Fibroblast of skin of back (primary cell): ENCODE measurements around the gene PTPRD.

Experiments used
- DNase-seq: peaks from one replicate; pipeline ENCODE4 v3.0.0-alpha.2; 2013

Gene PTPRD

DNA sequence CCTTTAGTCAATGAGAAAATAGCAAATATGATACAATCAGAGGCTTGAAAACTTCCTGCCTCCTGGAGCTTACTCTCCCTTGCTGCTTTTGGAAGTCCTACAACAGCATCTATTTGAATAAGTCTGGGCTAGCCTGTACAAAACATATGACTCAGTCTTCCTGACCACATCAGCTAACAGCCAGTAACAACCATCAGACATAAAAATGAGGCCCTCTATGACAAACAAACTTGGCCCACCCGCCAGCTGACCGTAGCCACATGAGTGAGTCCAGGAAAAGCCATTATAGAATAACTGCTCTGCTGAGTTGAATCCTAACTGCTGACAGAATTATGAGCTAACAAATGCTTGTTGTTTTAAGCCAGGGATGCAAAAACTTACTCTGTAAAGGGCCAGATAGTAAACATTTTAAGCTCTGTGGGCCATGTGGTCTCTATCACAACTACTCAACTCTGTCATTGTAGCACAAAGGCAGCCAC lies 347.6 kb downstream of the PTPRD start:
- DNase-seq: peak; percentile 56

DNA sequence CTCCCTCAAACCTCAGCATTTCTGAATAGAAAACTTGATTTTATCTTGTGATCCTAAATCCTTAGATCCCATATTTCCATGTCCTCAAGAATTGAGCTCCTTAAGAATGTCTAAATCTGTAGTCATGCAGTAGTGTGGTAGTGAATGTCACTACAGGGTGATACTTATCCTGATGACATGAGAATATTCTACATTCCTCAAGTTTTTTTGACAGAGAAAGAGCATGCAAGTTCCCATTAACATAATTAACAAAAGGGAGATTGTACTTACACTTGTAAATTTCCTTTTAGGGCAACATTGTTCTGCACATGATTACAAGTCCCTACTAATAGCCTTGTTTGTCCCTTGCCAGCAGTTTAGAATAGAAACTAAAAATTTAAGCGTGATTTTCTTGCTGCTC lies 352.3 kb downstream of the PTPRD start:
- no peak for DNase-seq

DNA sequence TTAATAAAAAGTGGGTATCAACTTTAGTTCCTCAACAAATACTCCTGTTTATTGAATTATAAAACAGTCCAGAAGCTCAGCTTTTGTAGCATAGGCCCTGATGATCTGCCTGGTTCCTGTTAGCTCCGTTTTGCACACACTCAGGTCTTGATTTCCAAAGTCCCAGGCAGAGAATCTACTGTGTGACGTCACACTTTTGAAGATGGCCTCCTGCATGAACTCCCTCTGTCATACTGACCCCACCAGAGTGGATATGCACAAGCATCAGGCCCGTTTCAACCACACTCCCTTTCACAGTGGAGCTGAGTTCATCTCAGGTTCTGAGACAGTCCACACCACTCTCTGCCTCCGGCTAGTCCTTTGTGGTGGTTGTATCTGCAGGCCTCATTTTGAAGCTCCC lies 353.1 kb downstream of the PTPRD start:
- no peak for DNase-seq

DNA sequence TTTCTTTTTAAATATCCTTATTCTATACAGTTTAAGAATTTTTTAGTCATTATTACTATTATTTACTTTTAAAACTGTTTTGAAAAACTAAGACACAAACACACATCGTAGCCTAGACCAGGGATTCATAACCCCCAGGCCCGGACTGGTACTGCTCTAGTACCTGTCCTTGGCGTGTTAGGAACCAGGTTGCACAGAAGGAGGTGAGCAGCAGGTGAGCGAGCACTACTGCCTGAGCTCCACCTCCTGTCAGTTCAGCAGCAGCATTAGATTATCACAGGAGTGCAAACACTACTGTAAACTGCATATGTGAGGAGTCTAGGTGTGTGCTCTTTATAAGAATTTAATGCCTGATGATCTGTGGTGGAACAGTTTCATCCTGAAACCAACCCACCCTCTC lies 357.0 kb downstream of the PTPRD start:
- DNase-seq: no peak

DNA sequence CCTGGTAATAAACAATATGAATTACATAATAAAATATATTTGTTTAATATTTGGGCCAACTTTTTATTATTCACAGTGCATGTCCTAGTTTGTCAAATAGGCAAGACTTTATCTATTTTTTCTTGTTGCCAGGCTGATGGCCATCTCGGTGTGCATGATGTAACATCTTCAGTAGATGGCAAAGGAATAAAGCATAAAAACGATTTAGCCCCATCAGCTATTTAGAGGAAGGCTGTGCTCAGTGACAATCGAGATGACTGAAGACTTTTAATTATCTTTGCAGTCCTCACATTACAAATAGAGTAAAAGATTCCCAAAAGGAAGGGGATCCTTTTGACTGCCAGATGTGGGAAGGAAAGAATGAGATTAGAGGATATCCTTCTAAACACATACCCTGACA lies 358.5 kb downstream of the PTPRD start:
- no peak for DNase-seq

DNA sequence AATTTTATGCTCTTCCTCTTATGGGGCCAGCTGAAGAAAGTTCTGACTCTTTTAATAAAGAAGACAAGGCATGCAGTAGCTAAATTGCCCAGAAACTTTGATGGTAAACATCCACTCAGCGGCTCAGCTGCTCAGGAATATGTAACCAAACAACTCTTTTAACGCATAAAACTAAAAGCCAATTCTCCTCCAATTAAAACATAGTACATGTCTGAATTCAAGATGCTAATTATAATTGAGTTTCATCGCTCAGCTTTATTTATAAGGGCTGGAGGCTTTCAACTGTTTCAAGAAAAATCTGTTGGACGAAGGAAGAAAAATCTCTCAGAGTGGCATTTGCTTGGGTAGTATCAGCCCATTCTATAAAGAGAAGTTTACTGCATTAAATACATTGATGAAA lies 359.5 kb downstream of the PTPRD start:
- DNase-seq: no peak

DNA sequence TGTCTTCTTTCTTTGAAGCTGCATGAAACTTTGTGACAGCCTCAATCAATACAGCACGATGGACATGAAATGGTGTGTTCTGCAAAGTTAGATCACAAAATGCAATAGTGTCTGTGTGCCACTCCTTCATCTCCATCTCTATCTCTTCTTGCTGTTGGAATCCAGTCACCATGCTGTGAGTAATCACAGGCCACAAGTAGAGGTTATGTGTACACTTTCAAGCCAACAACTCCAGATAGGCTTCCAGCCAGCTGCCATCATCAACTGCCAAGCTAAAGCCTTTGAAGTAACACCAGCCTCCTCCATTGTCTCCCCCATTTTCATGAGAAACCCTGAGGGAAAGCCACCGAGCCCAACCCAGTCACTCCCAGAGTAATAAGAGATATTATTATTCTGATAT lies 360.6 kb downstream of the PTPRD start:
- no peak for DNase-seq

DNA sequence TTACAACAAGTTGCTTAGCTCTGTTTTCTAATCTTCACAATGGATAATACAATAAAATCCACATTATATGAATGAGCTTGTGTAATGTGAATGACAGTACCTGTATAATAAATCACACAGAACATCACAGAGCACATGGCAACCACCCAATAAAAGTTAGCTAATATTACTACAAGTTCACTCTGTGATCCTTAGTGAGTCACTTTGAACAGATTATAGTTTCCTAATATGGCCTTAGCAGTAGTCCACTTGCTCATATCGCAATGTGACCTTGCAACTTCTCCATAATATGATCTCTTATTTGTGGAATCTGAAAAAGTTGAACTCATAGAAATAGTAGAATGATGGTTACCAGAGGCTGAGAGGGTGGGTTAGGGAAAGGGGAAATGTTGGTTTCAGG lies 361.3 kb downstream of the PTPRD start:
- peak; percentile 38 for DNase-seq

DNA sequence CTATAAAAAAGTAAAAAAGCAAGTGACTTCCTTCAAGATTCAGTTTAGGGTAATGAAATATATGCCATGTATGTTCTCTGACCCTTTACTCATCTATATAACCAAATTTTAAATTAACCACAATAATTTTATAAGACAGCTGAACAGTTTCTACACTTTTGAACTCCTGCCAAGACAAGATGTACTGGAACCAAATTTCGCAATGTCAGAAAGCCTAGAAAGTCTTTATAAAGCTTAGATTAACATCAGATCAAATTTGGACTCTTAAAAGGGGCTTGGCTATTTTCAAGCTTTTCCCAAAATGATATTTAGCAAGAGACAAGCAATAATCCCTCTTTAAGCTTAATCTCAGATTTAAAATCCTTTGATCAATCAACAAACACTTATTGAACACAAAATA lies 362.6 kb downstream of the PTPRD start:
- no peak for DNase-seq

DNA sequence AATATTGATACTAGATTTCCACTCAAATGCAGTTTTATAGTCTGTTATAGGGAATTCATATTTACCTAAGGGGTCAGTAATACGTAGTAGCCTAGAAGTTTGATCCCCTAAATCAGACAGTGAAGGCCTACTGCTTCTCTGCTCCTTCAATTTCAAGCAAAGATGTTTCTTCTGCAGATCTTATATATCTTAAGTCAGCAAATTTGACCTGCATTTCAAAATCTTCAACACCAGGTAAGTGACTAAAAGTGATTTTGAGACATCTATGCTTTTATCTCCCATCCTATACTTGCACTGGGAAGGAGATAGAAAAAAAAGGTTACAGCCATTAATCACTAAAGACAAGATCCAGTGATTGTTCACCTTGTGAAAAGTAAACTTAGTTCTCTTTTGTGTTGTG lies 363.9 kb downstream of the PTPRD start:
- no peak for DNase-seq

DNA sequence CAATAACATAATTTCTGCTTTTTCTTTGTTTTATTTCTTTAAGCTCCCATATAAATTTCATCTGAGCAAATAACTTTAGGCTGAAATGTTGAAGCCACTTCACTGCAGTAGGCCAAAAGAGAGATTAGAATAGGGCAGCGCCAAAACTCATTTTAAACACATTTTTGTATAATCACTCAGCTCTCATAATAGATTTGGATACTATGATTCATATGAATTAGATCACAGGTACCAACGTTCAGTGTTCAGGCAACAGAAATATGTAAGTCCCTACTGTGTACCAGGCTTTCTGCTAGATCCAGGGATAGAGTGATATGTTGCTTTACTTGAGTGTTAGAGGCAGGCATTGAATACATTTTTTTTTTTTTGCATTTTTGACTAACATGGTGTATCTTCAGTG lies 370.5 kb downstream of the PTPRD start:
- no peak for DNase-seq

DNA sequence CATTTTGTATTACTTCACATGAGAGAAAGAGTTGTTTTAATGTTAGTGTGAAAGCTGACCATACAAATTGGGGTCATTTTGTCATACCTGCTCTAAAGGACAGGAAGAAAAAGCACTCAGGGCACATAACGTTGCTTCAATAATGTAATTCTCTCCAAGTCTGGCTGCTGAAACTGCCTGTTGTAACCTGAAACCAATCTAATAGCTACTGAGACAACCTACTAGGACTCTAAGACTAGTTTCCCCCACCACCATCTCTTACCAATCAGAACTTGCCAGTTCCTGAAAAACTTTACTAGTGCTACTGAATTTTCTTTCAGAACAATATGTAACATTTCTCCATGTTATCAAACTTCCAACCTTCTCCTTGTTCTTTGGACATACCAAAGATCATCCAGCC lies 374.7 kb downstream of the PTPRD start:
- no peak for DNase-seq

DNA sequence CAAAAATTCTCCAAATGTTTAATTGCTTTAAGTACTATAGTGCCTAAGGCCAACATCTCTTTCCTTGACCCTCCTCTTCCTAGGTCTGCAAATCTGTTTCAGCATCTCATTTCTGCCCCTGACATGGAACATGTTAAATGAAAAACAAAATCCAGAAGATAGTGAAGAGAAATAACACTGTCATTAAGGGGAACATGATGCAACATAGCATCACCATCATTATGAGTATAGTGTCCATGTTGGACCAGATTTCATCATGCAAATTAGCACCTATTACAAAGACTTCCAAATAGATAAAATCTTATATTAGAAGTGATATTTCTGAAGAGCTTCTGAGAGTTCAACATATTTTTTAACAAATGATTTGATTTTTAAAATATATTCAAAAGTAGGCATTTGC lies 375.2 kb downstream of the PTPRD start:
- DNase-seq: no peak

DNA sequence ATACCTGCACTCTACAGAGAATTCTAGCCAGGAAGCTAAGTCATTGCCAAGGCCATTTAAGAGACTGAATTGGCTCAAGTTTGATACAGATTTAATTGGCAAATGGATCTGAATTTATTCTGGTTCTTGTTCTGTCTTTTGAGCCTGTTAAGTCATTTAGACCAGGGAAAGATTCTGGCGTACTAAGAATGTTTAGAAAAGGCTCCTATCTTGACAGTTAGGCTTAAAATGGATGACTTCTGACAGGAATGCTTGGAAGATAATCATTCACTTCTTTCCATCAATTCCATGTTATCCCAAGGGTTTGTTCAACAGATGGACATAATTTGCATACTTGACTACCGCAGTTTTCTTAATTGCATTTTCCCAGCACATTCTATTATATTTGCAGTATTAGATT lies 376.6 kb downstream of the PTPRD start:
- DNase-seq: no peak

DNA sequence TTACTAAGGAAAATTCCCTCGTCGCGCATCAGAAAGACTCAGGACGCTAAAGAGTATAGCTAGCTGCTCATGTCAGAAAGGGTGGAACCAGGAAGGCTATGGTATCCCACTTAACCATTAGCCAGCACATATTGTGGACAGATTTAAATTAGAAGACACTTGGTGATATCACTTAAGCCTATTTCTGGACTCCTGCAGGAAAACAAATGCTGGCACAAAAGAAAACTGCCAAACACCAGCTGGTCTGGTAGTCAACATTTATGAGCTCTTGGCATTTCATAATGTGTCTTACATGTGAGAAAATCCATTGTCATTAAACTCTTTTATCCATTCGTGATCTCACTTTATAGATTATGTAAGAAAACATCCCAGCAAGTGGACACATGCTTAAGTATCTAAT lies 377.4 kb downstream of the PTPRD start:
- DNase-seq: no peak

DNA sequence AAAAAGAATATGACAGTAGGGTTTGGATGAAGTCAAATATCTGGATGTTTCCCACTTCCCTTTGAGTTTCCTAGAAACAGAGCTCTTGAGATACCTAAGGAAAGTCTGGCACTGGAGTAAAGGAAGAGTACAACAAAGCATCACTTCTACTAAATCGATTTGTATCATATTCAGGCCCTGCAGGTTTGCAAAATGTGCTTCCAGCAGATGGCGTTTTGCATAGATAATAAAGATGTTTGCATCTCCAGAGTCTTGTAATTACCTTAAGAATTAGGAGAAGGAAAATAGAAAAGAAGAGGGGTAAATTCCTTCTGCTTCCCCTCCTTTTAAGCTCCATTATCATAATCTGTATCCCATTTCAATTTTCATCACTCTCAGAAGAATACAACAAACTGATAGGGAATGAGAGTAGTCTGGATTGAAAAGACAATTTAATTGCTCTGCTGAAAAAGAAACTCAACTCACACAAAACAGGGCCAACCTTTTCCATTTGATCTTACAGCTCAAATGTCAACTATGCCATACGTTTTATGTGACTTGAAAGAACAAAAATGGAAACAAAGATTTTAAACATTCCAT lies 380.4 kb downstream of the PTPRD start:
- no peak for DNase-seq

DNA sequence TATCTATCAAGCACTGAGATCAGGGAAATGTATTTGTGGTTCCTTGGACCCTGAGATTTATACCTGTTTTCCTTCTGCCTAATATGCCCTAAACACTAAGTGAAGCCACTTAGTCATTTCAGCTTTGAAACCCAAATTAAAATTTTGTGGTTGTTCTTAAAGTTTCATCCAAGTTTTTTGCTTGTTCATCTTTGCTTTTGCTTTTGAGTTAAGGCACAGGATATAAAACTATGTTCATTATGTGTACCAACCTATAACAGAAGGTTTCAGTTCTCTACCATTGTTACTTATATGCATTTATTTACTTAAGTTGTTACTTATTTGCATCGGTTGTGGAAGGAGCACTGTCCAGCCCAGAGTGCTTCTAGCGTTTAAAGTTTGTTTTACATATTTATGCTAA lies 382.3 kb downstream of the PTPRD start:
- no peak for DNase-seq

DNA sequence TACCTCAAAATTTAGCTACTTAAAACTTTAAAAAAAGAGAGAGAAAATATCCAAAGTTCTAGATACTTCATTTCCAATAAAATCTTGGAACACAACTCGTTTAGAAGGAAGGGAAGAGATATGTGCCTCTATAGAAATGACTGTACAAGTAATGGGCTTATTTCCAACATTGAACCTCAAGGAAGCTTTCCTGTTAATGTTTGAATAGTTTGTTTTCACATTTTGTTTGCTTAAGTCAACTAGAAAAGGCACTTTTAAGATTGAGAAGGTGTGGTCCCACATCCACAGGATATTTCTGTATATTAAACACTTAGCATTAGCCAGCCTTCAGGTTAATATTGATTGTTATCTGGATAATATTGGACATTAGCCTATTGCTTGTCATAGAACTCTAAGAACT lies 384.7 kb downstream of the PTPRD start:
- DNase-seq: no peak

DNA sequence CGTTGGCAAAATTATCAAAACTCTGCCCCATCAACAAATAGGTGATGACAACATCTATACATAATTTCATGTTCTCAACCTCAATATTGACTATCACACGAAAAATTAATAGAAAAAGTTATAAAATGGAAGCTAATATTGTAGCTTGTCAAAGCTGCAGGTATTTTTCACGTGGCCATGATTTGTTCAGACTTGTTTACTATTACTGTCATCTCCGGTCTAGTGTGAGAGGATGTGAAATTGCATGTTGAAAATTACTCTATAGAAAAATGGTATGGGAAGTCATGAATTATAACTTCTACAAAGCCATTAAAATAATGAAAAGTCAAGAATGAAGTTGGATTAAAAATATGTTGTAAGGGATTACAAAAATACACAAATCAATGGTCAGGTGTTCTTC lies 385.8 kb downstream of the PTPRD start:
- no peak for DNase-seq

DNA sequence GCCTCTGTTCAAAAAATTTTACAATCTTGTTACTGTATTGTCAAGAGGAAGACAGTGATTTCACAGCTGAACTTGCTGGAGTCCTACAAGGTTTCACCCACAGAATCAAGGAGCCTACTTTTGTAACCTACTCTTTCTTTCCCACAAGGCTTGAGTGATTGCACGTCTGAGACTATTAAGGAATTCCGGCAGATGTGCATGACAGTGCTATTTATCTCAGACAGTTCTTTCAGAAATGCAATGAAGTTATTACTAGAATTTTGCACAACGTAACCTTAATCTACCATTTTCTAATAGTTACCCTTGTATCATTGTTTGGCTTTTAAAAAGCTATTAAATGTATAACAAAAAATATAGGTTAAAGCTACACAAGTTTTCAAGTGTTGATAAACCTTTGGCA lies 400.1 kb downstream of the PTPRD start:
- no peak for DNase-seq

DNA sequence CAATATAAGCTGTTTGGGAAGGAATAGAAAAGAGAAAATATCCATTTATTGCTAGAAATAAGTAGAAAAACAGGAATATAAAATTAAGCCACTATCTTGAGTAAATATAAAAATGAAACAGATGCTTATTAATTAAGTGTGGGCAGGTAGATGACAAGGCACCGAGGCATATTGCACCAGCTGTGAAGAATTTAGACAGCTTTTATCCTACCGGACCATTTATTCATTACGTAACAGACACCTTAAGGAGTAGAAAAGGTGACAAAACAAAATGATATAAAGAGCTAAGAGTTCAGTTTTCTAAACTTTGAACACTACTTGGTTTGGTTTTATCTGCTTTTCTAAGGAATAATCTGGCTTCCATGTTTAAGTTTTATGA lies 404.1 kb downstream of the PTPRD start:
- DNase-seq: no peak

DNA sequence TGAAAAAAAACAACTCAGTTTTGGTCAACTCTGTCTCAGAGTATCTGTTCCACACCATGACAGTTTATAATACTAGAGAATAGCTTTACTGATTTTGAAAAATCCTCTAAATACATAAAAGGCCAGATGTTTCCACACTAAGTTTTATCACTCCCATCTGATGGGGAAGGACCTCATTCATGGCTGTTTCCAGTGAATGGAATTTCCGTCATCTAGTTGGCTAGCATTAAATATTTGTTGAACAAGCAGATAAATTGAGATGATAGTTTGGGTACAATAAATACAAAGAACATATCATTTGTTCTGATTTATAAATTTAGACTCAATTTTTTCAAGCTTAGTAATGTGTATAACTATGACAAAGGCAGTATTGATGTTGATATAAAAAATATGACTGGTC lies 408.5 kb downstream of the PTPRD start:
- no peak for DNase-seq

DNA sequence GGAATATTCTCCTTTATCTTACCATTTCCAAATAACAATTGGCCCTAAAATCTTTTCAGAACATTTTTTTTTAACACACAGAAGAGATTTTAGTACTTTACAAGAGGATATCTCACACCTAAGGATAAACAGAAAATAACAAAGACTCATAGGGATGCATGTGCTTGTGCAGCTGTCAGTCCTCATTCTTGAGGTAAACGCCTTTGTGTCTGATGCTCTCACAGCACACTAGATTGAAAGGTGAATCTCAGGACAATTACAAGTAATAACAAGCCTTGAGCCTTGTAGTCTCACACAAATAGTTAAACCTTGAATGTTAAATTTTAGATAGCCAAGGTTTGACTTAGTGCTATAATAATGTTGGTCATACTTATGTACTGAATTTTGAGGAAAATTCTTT lies 439.2 kb downstream of the PTPRD start:
- no peak for DNase-seq

DNA sequence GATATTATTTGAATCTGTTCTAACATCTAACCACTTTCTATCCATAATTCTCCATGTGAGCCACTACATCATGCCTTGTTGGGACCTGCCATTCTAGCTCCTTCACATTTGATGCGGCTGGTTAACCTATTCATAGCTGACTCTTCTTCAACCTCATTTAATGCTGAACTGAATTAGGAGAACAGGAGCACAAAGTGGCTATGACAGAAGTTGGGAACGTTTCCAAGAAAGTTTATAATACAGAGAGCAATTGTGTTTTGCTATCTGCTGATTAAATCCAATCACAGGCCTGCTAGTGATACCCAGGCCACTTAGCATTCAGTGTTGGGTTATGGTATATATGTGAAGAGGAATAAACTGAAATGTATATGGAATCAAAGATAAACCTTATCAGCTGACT lies 440.3 kb downstream of the PTPRD start:
- no peak for DNase-seq

DNA sequence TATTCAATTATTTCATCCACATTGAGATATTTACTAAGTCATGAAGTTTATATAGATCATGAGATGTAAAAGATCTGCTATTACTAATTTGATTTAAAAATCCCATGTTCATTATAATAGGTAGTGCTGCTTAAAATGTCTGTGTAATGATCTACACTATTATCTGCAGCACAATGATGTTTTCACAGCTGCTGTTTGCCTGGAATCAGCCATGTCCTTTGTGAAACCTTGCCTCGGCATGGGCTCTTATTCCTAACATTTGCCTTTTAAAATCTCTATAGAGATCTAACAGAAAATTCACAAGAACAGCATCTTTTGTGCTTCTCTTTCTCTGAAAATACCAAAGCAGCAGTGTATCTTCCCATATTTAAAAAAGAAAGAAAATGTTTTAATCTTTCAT lies 444.6 kb downstream of the PTPRD start:
- no peak for DNase-seq

DNA sequence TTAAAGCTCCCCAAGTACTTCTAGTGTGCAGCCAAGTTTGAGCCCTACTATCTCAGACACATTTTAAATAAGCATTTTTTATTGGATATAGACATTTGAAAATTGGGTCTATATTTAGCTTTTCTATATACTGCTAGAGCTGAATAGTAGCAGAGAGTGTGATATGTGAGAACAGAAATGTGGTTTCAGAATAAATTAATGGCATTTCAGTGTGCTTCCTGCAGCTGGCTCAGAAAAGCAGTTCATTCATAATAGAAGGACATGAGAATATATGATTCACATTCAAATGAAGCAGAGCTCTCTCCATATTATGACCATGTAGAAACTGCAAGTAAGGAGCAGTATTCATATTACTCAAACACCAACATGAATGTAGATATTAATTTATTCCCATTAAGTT lies 464.0 kb downstream of the PTPRD start:
- no peak for DNase-seq
